ENCODE measurements around the gene C9orf85.

GRCh38 chr9:71911908-71912335 is 483 bp downstream of the C9orf85 start:
- TF ChIP-seq CTCF (IDR thresholded peaks at IDR 0.05; ENCODE audit: extremely low read depth in 1 of 2, insufficient read depth in 1 of 2, low read depth in 1 of 2, low read length in 2 of 2) (no peak), POLR2AphosphoS5 (IDR thresholded peaks at IDR 0.05; ENCODE audit: insufficient read depth, low read depth, low read length) (no peak), GATA2 (IDR thresholded peaks at IDR 0.05; ENCODE audit: insufficient read depth, insufficient read length, low read depth, low read length) (no peak), MYC (IDR thresholded peaks at IDR 0.05; ENCODE audit: low read depth, low read length) (no peak), EZH2 (IDR thresholded peaks at IDR 0.05; ENCODE audit: borderline replicate concordance, low read depth, low read length, severe bottlenecking) (no peak), POLR2A (IDR thresholded peaks at IDR 0.05; ENCODE audit: low read depth, low read length) (no peak), JUN (IDR thresholded peaks at IDR 0.05; ENCODE audit: borderline replicate concordance, insufficient read depth, insufficient read length, low read depth) (no peak)
